Measurements from ENCODE around the gene APOBEC2.

Gene APOBEC2

GRCh38 chr6:41027241-41027640 lies 25.8 kb upstream of the APOBEC2 start:
- no peaks in the 10 kb centered on the region for H4K20me1 ChIP-seq (ENCODE audit: insufficient read depth, low read length)
- peak; percentile 58 for DNase-seq
- H3K4me1 ChIP-seq (ENCODE audit: insufficient read depth, low read length): peaks cover 39% of the 10 kb centered on the region
- H3K27me3 ChIP-seq (ENCODE audit: insufficient read depth, low read length, poor library complexity): no peaks in the 10 kb centered on the region
- H3K4me3 ChIP-seq (ENCODE audit: low read depth in 1 of 2, low read length in 2 of 2): peak overlapping the region; percentile 30 to 65; a peak in 3 of 4 replicates
- H3K27ac ChIP-seq (ENCODE audit: low read length): peak overlapping the region; percentile 98
- no peak for TF ChIP-seq CTCF (IDR thresholded peaks at IDR 0.05; ENCODE audit: borderline replicate concordance, extremely low read depth, low read length, poor library complexity, severe bottlenecking)
- TF ChIP-seq EZH2 (IDR thresholded peaks at IDR 0.05; ENCODE audit: borderline replicate concordance, low read depth, low read length, severe bottlenecking): no peak
- peak overlapping the region; percentile 74 for H3K4me2 ChIP-seq (ENCODE audit: insufficient read depth, low read length)
- ATAC-seq (ENCODE audit: insufficient read depth, low read depth): peak; percentile 22
- peak overlapping the region; percentile 98 for H3K9ac ChIP-seq (ENCODE audit: low read depth, low read length)
- peak overlapping the region; percentile 81 for H2AFZ ChIP-seq (ENCODE audit: low read depth, low read length)
- H3K9me3 ChIP-seq (ENCODE audit: insufficient read depth, low read length, severe bottlenecking): no peaks in the 10 kb centered on the region
- peaks cover 6% of the 10 kb centered on the region; the same call in 1 of the 2 replicates for H3K36me3 ChIP-seq (ENCODE audit: insufficient read depth, low read length)
- H3K79me2 ChIP-seq (ENCODE audit: insufficient read depth, low read length): peaks cover 22% of the 10 kb centered on the region

- Histone ChIP-seq H2AFZ (ENCODE audit: low read depth, low read length) (peak overlapping the region; percentile 81), H3K36me3 (ENCODE audit: insufficient read depth, low read length) (peaks cover 6% of the 10 kb centered on the region; the same call in 1 of the 2 replicates), H4K20me1 (ENCODE audit: insufficient read depth, low read length) (no peaks in the 10 kb centered on the region), H3K9ac (ENCODE audit: low read depth, low read length) (peak overlapping the region; percentile 98), H3K79me2 (ENCODE audit: insufficient read depth, low read length) (peaks cover 22% of the 10 kb centered on the region), H3K4me1 (ENCODE audit: insufficient read depth, low read length) (peaks cover 39% of the 10 kb centered on the region), H3K4me2 (ENCODE audit: insufficient read depth, low read length) (peak overlapping the region; percentile 74), H3K4me3 (ENCODE audit: low read depth in 1 of 2, low read length in 2 of 2) (peak overlapping the region; percentile 30 to 65), H3K27ac (ENCODE audit: low read length) (peak overlapping the region; percentile 98), H3K27me3 (ENCODE audit: insufficient read depth, low read length, poor library complexity) (no peaks in the 10 kb centered on the region), H3K9me3 (ENCODE audit: insufficient read depth, low read length, severe bottlenecking) (no peaks in the 10 kb centered on the region)
- ATAC-seq (ENCODE audit: insufficient read depth, low read depth) (peak; percentile 86), DNase-seq (peak; percentile 94)
- TF ChIP-seq CTCF (IDR thresholded peaks at IDR 0.05; ENCODE audit: borderline replicate concordance, extremely low read depth, low read length, poor library complexity, severe bottlenecking) (peak; percentile 99), EZH2 (IDR thresholded peaks at IDR 0.05; ENCODE audit: borderline replicate concordance, low read depth, low read length, severe bottlenecking) (no peak)
These were observed 25.0 kb upstream of the APOBEC2 start for GRCh38 chr6:41027799-41028560.

- peaks cover 39% of the 10 kb centered on the region for H3K4me1 ChIP-seq (ENCODE audit: insufficient read depth, low read length)
- peak overlapping the region; percentile 98 for H3K27ac ChIP-seq (ENCODE audit: low read length)
- peak overlapping the region; percentile 98 for H3K9ac ChIP-seq (ENCODE audit: low read depth, low read length)
- ATAC-seq (ENCODE audit: insufficient read depth, low read depth): peak; percentile 61
- no peaks in the 10 kb centered on the region for H4K20me1 ChIP-seq (ENCODE audit: insufficient read depth, low read length)
- peaks cover 22% of the 10 kb centered on the region for H3K79me2 ChIP-seq (ENCODE audit: insufficient read depth, low read length)
- no peaks in the 10 kb centered on the region for H3K9me3 ChIP-seq (ENCODE audit: insufficient read depth, low read length, severe bottlenecking)
- H3K36me3 ChIP-seq (ENCODE audit: insufficient read depth, low read length): peaks cover 6% of the 10 kb centered on the region; the same call in 1 of the 2 replicates
- peak overlapping the region; percentile 81 for H2AFZ ChIP-seq (ENCODE audit: low read depth, low read length)
- peak overlapping the region; percentile 30 to 65 for H3K4me3 ChIP-seq (ENCODE audit: low read depth in 1 of 2, low read length in 2 of 2)
- TF ChIP-seq CTCF (IDR thresholded peaks at IDR 0.05; ENCODE audit: borderline replicate concordance, extremely low read depth, low read length, poor library complexity, severe bottlenecking): no peak
- no peak for TF ChIP-seq EZH2 (IDR thresholded peaks at IDR 0.05; ENCODE audit: borderline replicate concordance, low read depth, low read length, severe bottlenecking)
- peak; percentile 73 for DNase-seq
- no peaks in the 10 kb centered on the region for H3K27me3 ChIP-seq (ENCODE audit: insufficient read depth, low read length, poor library complexity)
- H3K4me2 ChIP-seq (ENCODE audit: insufficient read depth, low read length): peak overlapping the region; percentile 74
These were observed 24.2 kb upstream of the APOBEC2 start for GRCh38 chr6:41028561-41029412.
